PC-9 (cell line): ENCODE data around the gene EPB41L2. TPM values are rescaled to one million over a fixed set of nuclear protein-coding genes. Genes with fewer than 3 reads are reported as not detected.

Experiments
- BruUV-seq: library from RNA; stranded (reverse); fragments of 400-500 nt; replicated peaks from 2 replicates; lab custom pipeline; 2021; lab: Mats Ljungman, UMichigan
- CTCF ChIA-PET: fragments of 300-600 bp; sonication (Branson Sonifier 250); formaldehyde crosslinking; loops from one replicate; lab custom pipeline; 2022; ENCODE audit warnings: antibody characterized with exemption; lab: Charles Lee
- POLR2A ChIA-PET: fragments of 300-600 bp; sonication (Branson Sonifier 250); formaldehyde crosslinking; loops from one replicate; lab custom pipeline; 2022; ENCODE audit warnings: antibody characterized with exemption; ENCODE audit not compliant: unreplicated experiment; lab: Charles Lee
- DNase-seq, 2 experiments: peaks; one replicate each; pipeline versions ENCODE4 v3.0.0 to v3.0.0-alpha.2; 2015 to 2022; ENCODE audit warnings: mixed read lengths in 1 of 2
- H2AFZ ChIP-seq: fragments of 200-600 bp; sonication (generic); 2 replicates; pipeline ENCODE4 v1.8.1; 2017; ENCODE audit warnings: antibody characterized with exemption
- H3F3A ChIP-seq: fragments of 200-600 bp; sonication (generic); 2 replicates; pipeline ENCODE4 v1.8.1; 2017; ENCODE audit warnings: antibody characterized with exemption, mild to moderate bottlenecking, low read depth; ENCODE audit not compliant: insufficient read depth
- H3K27ac ChIP-seq: fragments of 200-600 bp; sonication (generic); 2 replicates; pipeline ENCODE4 v1.6.1; 2016; ENCODE audit warnings: mixed run types
- H3K27me3 ChIP-seq: fragments of 200-600 bp; sonication (generic); 2 replicates; pipeline ENCODE4 v1.6.1; 2016; ENCODE audit warnings: low read depth, mixed run types; ENCODE audit not compliant: insufficient read depth
- H3K36me3 ChIP-seq: fragments of 200-600 bp; sonication (generic); 2 replicates; pipeline ENCODE4 v1.6.1; 2016; ENCODE audit warnings: low read depth, mixed run types
- H3K4me1 ChIP-seq: fragments of 200-600 bp; sonication (generic); replicated peaks from 2 replicates; pipeline ENCODE4 v1.6.1; 2016; ENCODE audit warnings: mixed run types; ENCODE audit not compliant: insufficient read depth
- H3K4me2 ChIP-seq: fragments of 200-600 bp; sonication (generic); 2 replicates; pipeline ENCODE4 v1.6.1; 2017; ENCODE audit warnings: mixed run types
- H3K4me3 ChIP-seq: fragments of 200-600 bp; sonication (generic); 2 replicates; pipeline ENCODE4 v1.6.1; 2016; ENCODE audit warnings: mixed run types
- H3K79me2 ChIP-seq: fragments of 200-600 bp; sonication (generic); 2 replicates; pipeline ENCODE4 v1.6.1; 2017; ENCODE audit warnings: low read depth, mixed run types
- H3K9me2 ChIP-seq: fragments of 200-600 bp; sonication (generic); 2 replicates; pipeline ENCODE4 v1.8.1; 2017; ENCODE audit warnings: mild to moderate bottlenecking; ENCODE audit not compliant: insufficient read depth
- H3K9me3 ChIP-seq: fragments of 200-600 bp; sonication (generic); 2 replicates; pipeline ENCODE4 v1.8.1; 2016; ENCODE audit warnings: low read depth; ENCODE audit not compliant: insufficient read depth
- H4K20me1 ChIP-seq: fragments of 200-600 bp; sonication (generic); 2 replicates; pipeline ENCODE4 v1.8.1; 2017; ENCODE audit not compliant: insufficient read depth
- CTCF ChIP-seq: fragments of 200-600 bp; sonication (generic); conservative IDR thresholded peaks from 2 replicates; pipeline ENCODE4 v1.6.1; 2017; ENCODE audit warnings: mixed run types, antibody characterized with exemption, mild to moderate bottlenecking, moderate library complexity
- EZH2 ChIP-seq: fragments of 200-600 bp; sonication (generic); IDR thresholded peaks from 2 replicates; pipeline ENCODE4 v1.8.0; 2017; ENCODE audit warnings: antibody characterized with exemption, low read depth
- intact Hi-C: fragments of 100-400 bp; cut with micrococcal nuclease; formaldehyde crosslinking; loops from one replicate; pipeline ENCODE4 v1.10.0; 2022; ENCODE audit not compliant: unreplicated experiment
- total RNA-seq: library from RNA; stranded (reverse); gene quantifications from 2 replicates; pipeline ENCODE4 v1.2.3, GENCODE V29; 2021

EPB41L2 gene
- total RNA-seq, 1 experiment from 2014 or later, result 67.4 TPM

- Histone ChIP-seq H3K36me3 (no peaks in the 10 kb centered on the region), H3K27ac (no peak overlapping the region), H3K9me2 (no peaks in the 10 kb centered on the region), H3K4me2 (no peak overlapping the region), H3K9me3 (no peaks in the 10 kb centered on the region), H3K27me3 (no peaks in the 10 kb centered on the region), H3K79me2 (no peaks in the 10 kb centered on the region), H3K4me1 (no peaks in the 10 kb centered on the region), H3F3A (no peaks in the 10 kb centered on the region), H4K20me1 (no peaks in the 10 kb centered on the region), H3K4me3 (no peak overlapping the region), H2AFZ (no peak overlapping the region)
- POLR2A ChIA-PET, result no interaction called here
- CTCF ChIA-PET, result no interaction called here
- no peak for DNase-seq
- intact Hi-C loops, result no loop called here
- no peak for TF ChIP-seq EZH2
- no peak for TF ChIP-seq CTCF
- no TSS peak for BruUV-seq
Measured at GRCh38 chr6:130838250-130838860, 224.7 kb downstream of the EPB41L2 start.

- intact Hi-C loops, result no loop called here
- Histone ChIP-seq H3K36me3 (no peaks in the 10 kb centered on the region), H3K9me3 (no peaks in the 10 kb centered on the region), H3K4me3 (no peak overlapping the region), H2AFZ (no peak overlapping the region), H3F3A (no peaks in the 10 kb centered on the region), H3K27me3 (no peaks in the 10 kb centered on the region), H3K9me2 (no peaks in the 10 kb centered on the region), H3K79me2 (no peaks in the 10 kb centered on the region), H4K20me1 (no peaks in the 10 kb centered on the region), H3K4me1 (no peaks in the 10 kb centered on the region), H3K4me2 (no peak overlapping the region), H3K27ac (no peak overlapping the region)
- POLR2A ChIA-PET, result no interaction called here
- DNase-seq, result no peak
- no peak for TF ChIP-seq CTCF
- no peak for TF ChIP-seq EZH2
- CTCF ChIA-PET, result no interaction called here
- no TSS peak for BruUV-seq
Measured at GRCh38 chr6:130837067-130837466, 226.0 kb downstream of the EPB41L2 start.

- no TSS peak for BruUV-seq
- Histone ChIP-seq H3K4me3 (no peak overlapping the region), H4K20me1 (no peaks in the 10 kb centered on the region), H3K27ac (no peak overlapping the region), H3K36me3 (no peaks in the 10 kb centered on the region), H3K79me2 (no peaks in the 10 kb centered on the region), H3K4me2 (no peak overlapping the region), H3K9me3 (no peaks in the 10 kb centered on the region), H3K27me3 (no peaks in the 10 kb centered on the region), H3K9me2 (no peaks in the 10 kb centered on the region), H3F3A (no peaks in the 10 kb centered on the region), H3K4me1 (no peaks in the 10 kb centered on the region), H2AFZ (no peak overlapping the region)
- TF ChIP-seq CTCF (no peak), EZH2 (no peak)
- POLR2A ChIA-PET, result no interaction called here
- DNase-seq, result no peak
- CTCF ChIA-PET, result no interaction called here
- intact Hi-C loops, result no loop called here
Measured at GRCh38 chr6:130836055-130836640, 226.9 kb downstream of the EPB41L2 start.
